Measurements from ENCODE around the gene SETDB2. TPM values are rescaled to one million over a fixed set of nuclear protein-coding genes. Genes with fewer than 3 reads are reported as not detected.

SETDB2 gene
- total and polyA plus RNA-seq, 2 of the 13 experiments (the other 11 are each of a cell fraction or from before 2014, with no cell fraction given), result 8.1 to 8.7 TPM

DNA sequence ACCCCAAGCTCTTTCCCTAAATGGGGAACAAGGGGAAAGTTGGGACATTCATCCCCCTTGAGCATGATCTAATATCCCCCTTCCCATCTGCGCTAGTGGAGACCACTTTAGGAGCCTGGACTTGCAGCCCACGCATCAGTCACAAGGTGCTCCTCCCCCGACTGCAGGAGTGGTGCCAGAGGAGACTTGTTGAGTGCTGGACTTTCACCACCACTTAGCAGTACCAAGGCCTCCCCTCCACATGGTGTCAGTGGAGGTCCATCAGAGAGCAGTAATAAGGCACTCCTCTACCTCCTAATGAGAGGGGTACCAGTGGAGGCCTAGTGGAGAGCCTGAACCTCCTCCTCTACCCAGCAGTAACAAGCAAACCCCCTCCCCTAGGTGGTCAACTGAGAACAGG lies 22.7 kb upstream of the SETDB2 start (continued):
- TF ChIP-seq, protein P1, sequence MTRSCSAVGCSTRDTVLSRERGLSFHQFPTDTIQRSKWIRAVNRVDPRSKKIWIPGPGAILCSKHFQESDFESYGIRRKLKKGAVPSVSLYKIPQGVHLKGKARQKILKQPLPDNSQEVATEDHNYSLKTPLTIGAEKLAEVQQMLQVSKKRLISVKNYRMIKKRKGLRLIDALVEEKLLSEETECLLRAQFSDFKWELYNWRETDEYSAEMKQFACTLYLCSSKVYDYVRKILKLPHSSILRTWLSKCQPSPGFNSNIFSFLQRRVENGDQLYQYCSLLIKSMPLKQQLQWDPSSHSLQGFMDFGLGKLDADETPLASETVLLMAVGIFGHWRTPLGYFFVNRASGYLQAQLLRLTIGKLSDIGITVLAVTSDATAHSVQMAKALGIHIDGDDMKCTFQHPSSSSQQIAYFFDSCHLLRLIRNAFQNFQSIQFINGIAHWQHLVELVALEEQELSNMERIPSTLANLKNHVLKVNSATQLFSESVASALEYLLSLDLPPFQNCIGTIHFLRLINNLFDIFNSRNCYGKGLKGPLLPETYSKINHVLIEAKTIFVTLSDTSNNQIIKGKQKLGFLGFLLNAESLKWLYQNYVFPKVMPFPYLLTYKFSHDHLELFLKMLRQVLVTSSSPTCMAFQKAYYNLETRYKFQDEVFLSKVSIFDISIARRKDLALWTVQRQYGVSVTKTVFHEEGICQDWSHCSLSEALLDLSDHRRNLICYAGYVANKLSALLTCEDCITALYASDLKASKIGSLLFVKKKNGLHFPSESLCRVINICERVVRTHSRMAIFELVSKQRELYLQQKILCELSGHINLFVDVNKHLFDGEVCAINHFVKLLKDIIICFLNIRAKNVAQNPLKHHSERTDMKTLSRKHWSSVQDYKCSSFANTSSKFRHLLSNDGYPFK (CRISPR knock-in tag; IDR thresholded peaks at IDR 0.05; ENCODE audit: borderline replicate concordance), result no peak
- TF ChIP-seq, protein P2, sequence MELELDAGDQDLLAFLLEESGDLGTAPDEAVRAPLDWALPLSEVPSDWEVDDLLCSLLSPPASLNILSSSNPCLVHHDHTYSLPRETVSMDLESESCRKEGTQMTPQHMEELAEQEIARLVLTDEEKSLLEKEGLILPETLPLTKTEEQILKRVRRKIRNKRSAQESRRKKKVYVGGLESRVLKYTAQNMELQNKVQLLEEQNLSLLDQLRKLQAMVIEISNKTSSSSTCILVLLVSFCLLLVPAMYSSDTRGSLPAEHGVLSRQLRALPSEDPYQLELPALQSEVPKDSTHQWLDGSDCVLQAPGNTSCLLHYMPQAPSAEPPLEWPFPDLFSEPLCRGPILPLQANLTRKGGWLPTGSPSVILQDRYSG (CRISPR knock-in tag; IDR thresholded peaks at IDR 0.05), result no peak
- no peak for TF ChIP-seq ZNF772 (CRISPR knock-in tag; IDR thresholded peaks at IDR 0.05)
- no peak for TF ChIP-seq ZNF432 (CRISPR knock-in tag; IDR thresholded peaks at IDR 0.05; ENCODE audit: borderline replicate concordance)
- TF ChIP-seq, protein P3, sequence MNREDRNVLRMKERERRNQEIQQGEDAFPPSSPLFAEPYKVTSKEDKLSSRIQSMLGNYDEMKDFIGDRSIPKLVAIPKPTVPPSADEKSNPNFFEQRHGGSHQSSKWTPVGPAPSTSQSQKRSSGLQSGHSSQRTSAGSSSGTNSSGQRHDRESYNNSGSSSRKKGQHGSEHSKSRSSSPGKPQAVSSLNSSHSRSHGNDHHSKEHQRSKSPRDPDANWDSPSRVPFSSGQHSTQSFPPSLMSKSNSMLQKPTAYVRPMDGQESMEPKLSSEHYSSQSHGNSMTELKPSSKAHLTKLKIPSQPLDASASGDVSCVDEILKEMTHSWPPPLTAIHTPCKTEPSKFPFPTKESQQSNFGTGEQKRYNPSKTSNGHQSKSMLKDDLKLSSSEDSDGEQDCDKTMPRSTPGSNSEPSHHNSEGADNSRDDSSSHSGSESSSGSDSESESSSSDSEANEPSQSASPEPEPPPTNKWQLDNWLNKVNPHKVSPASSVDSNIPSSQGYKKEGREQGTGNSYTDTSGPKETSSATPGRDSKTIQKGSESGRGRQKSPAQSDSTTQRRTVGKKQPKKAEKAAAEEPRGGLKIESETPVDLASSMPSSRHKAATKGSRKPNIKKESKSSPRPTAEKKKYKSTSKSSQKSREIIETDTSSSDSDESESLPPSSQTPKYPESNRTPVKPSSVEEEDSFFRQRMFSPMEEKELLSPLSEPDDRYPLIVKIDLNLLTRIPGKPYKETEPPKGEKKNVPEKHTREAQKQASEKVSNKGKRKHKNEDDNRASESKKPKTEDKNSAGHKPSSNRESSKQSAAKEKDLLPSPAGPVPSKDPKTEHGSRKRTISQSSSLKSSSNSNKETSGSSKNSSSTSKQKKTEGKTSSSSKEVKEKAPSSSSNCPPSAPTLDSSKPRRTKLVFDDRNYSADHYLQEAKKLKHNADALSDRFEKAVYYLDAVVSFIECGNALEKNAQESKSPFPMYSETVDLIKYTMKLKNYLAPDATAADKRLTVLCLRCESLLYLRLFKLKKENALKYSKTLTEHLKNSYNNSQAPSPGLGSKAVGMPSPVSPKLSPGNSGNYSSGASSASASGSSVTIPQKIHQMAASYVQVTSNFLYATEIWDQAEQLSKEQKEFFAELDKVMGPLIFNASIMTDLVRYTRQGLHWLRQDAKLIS (CRISPR knock-in tag; IDR thresholded peaks at IDR 0.05), result no peak
- no peak for TF ChIP-seq FOXK1 (CRISPR knock-in tag; IDR thresholded peaks at IDR 0.05; ENCODE audit: borderline replicate concordance, low read depth)
- no peak for TF ChIP-seq ZNF775 (CRISPR knock-in tag; IDR thresholded peaks at IDR 0.05; ENCODE audit: borderline replicate concordance)
- TF ChIP-seq, protein P4, sequence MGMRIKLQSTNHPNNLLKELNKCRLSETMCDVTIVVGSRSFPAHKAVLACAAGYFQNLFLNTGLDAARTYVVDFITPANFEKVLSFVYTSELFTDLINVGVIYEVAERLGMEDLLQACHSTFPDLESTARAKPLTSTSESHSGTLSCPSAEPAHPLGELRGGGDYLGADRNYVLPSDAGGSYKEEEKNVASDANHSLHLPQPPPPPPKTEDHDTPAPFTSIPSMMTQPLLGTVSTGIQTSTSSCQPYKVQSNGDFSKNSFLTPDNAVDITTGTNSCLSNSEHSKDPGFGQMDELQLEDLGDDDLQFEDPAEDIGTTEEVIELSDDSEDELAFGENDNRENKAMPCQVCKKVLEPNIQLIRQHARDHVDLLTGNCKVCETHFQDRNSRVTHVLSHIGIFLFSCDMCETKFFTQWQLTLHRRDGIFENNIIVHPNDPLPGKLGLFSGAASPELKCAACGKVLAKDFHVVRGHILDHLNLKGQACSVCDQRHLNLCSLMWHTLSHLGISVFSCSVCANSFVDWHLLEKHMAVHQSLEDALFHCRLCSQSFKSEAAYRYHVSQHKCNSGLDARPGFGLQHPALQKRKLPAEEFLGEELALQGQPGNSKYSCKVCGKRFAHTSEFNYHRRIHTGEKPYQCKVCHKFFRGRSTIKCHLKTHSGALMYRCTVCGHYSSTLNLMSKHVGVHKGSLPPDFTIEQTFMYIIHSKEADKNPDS (CRISPR knock-in tag; IDR thresholded peaks at IDR 0.05), result no peak
- no peak for TF ChIP-seq ZSCAN21 (CRISPR knock-in tag; IDR thresholded peaks at IDR 0.05; ENCODE audit: borderline replicate concordance)
- no peak for TF ChIP-seq RBM22 (optimal IDR thresholded peaks at IDR 0.05; ENCODE audit: low read length)
- TF ChIP-seq PHF5A (CRISPR knock-in tag; IDR thresholded peaks at IDR 0.05; ENCODE audit: low read depth, unreplicated experiment), result no peak
- no peak for TF ChIP-seq ZNF281 (CRISPR knock-in tag; IDR thresholded peaks at IDR 0.05; ENCODE audit: borderline replicate concordance)
- TF ChIP-seq ZNF343 (CRISPR knock-in tag; IDR thresholded peaks at IDR 0.05), result no peak
- no peak for TF ChIP-seq NR1H2 (CRISPR knock-in tag; IDR thresholded peaks at IDR 0.05; ENCODE audit: borderline replicate concordance, low read depth)
- TF ChIP-seq ZNF839 (CRISPR knock-in tag; IDR thresholded peaks at IDR 0.05; ENCODE audit: borderline replicate concordance), result no peak
- TF ChIP-seq SP5 (CRISPR knock-in tag; IDR thresholded peaks at IDR 0.05; ENCODE audit: borderline replicate concordance, low read depth), result peak; percentile 69
- no peak for TF ChIP-seq ZNF564 (CRISPR knock-in tag; IDR thresholded peaks at IDR 0.05)
